ENCODE data around the gene FBN3.
"Not testable (repeated sequence)": the region's sequence is repeated elsewhere in the genome, so short reads cannot be mapped to it uniquely, and the experiment has no call there.

Gene FBN3

GRCh38 chr19:8105471-8105870, 43.9 kb downstream of the FBN3 start:
- no peak overlapping the region for H2AFZ ChIP-seq (ENCODE audit: low read length)
- H3K4me2 ChIP-seq (ENCODE audit: low read length): no peak overlapping the region
- H4K20me1 ChIP-seq (ENCODE audit: insufficient read depth, low read length): no peaks in the 10 kb centered on the region
- TF ChIP-seq EZH2 (IDR thresholded peaks at IDR 0.05; ENCODE audit: borderline replicate concordance, low read length) (no peak), CTCF (IDR thresholded peaks at IDR 0.05; ENCODE audit: low read length) (no peak)
- no peaks in the 10 kb centered on the region for H3K79me2 ChIP-seq (ENCODE audit: insufficient read depth, low read length)
- H3K27ac ChIP-seq (ENCODE audit: low read depth, low read length, poor library complexity, severe bottlenecking): no peak overlapping the region
- H3K27me3 ChIP-seq (ENCODE audit: insufficient read depth, low read length): peaks cover 10% of the 10 kb centered on the region
- H3K4me1 ChIP-seq (ENCODE audit: insufficient read depth, low read length, severe bottlenecking): no peaks in the 10 kb centered on the region
- no peaks in the 10 kb centered on the region; the same call in 1 of the 2 replicates for H3K36me3 ChIP-seq (ENCODE audit: insufficient read depth, low read length)
- H3F3A ChIP-seq (ENCODE audit: insufficient read depth, low read length): no peaks in the 10 kb centered on the region
- H3K9ac ChIP-seq (ENCODE audit: low read length): no peak overlapping the region
- no peaks in the 10 kb centered on the region for H3K9me2 ChIP-seq (ENCODE audit: low read depth, low read length)
- H3K9me3 ChIP-seq (ENCODE audit: low read length): 0 out of 2 replicates have a peak, but pooled peaks cover 2% of the 10 kb centered on the region
- H3K4me3 ChIP-seq (ENCODE audit: low read depth, low read length, poor library complexity, severe bottlenecking): no peak overlapping the region

GRCh38 chr19:8101910-8102309, 47.5 kb downstream of the FBN3 start:
- H4K20me1 ChIP-seq (ENCODE audit: insufficient read depth, low read length); H3K4me1 ChIP-seq (ENCODE audit: insufficient read depth, low read length, severe bottlenecking); H3K27ac ChIP-seq (ENCODE audit: low read depth, low read length, poor library complexity, severe bottlenecking); H3K9me3 ChIP-seq (ENCODE audit: low read length); H3K9ac ChIP-seq (ENCODE audit: low read length); H3K4me2 ChIP-seq (ENCODE audit: low read length); H3F3A ChIP-seq (ENCODE audit: insufficient read depth, low read length); H2AFZ ChIP-seq (ENCODE audit: low read length); H3K27me3 ChIP-seq (ENCODE audit: insufficient read depth, low read length); H3K4me3 ChIP-seq (ENCODE audit: low read depth, low read length, poor library complexity, severe bottlenecking); H3K36me3 ChIP-seq (ENCODE audit: insufficient read depth, low read length); H3K9me2 ChIP-seq (ENCODE audit: low read depth, low read length); H3K79me2 ChIP-seq (ENCODE audit: insufficient read depth, low read length): not testable (repeated sequence)

GRCh38 chr19:8101311-8101710, 48.1 kb downstream of the FBN3 start:
- Histone ChIP-seq H3K4me2 (ENCODE audit: low read length) (no peak overlapping the region), H3K27me3 (ENCODE audit: insufficient read depth, low read length) (no peaks in the 10 kb centered on the region), H3K4me3 (ENCODE audit: low read depth, low read length, poor library complexity, severe bottlenecking) (no peak overlapping the region), H2AFZ (ENCODE audit: low read length) (no peak overlapping the region), H3K36me3 (ENCODE audit: insufficient read depth, low read length) (no peaks in the 10 kb centered on the region), H3K9me3 (ENCODE audit: low read length) (0 out of 2 replicates have a peak, but pooled peaks cover 3% of the 10 kb centered on the region), H3K79me2 (ENCODE audit: insufficient read depth, low read length) (no peaks in the 10 kb centered on the region), H3K27ac (ENCODE audit: low read depth, low read length, poor library complexity, severe bottlenecking) (no peak overlapping the region), H3K9ac (ENCODE audit: low read length) (no peak overlapping the region), H3F3A (ENCODE audit: insufficient read depth, low read length) (no peaks in the 10 kb centered on the region), H3K9me2 (ENCODE audit: low read depth, low read length) (no peaks in the 10 kb centered on the region), H3K4me1 (ENCODE audit: insufficient read depth, low read length, severe bottlenecking) (no peaks in the 10 kb centered on the region), H4K20me1 (ENCODE audit: insufficient read depth, low read length) (no peaks in the 10 kb centered on the region)
- TF ChIP-seq EZH2 (IDR thresholded peaks at IDR 0.05; ENCODE audit: borderline replicate concordance, low read length) (no peak), CTCF (IDR thresholded peaks at IDR 0.05; ENCODE audit: low read length) (no peak)

- no peaks in the 10 kb centered on the region for H3F3A ChIP-seq (ENCODE audit: insufficient read depth, low read length)
- no peak overlapping the region for H3K4me2 ChIP-seq (ENCODE audit: low read length)
- TF ChIP-seq EZH2 (IDR thresholded peaks at IDR 0.05; ENCODE audit: borderline replicate concordance, low read length) (no peak), CTCF (IDR thresholded peaks at IDR 0.05; ENCODE audit: low read length) (no peak)
- H3K9me3 ChIP-seq (ENCODE audit: low read length): peaks cover 11% of the 10 kb centered on the region
- H3K4me1 ChIP-seq (ENCODE audit: insufficient read depth, low read length, severe bottlenecking): no peaks in the 10 kb centered on the region
- no peaks in the 10 kb centered on the region for H3K9me2 ChIP-seq (ENCODE audit: low read depth, low read length)
- H3K27me3 ChIP-seq (ENCODE audit: insufficient read depth, low read length): no peaks in the 10 kb centered on the region
- H3K36me3 ChIP-seq (ENCODE audit: insufficient read depth, low read length): no peaks in the 10 kb centered on the region
- no peak overlapping the region for H2AFZ ChIP-seq (ENCODE audit: low read length)
- no peaks in the 10 kb centered on the region for H4K20me1 ChIP-seq (ENCODE audit: insufficient read depth, low read length)
- H3K9ac ChIP-seq (ENCODE audit: low read length): no peak overlapping the region
- H3K27ac ChIP-seq (ENCODE audit: low read depth, low read length, poor library complexity, severe bottlenecking): no peak overlapping the region
- H3K4me3 ChIP-seq (ENCODE audit: low read depth, low read length, poor library complexity, severe bottlenecking): no peak overlapping the region
- H3K79me2 ChIP-seq (ENCODE audit: insufficient read depth, low read length): no peaks in the 10 kb centered on the region
Observed at GRCh38 chr19:8097681-8098567, 51.5 kb downstream of the FBN3 start.

All from OCI-LY1 (cell line).